Glutamatergic neuron (in vitro differentiated cells): Measurements from ENCODE around the gene CDC25C. TPM values are rescaled to one million over a fixed set of nuclear protein-coding genes. Genes with fewer than 3 reads are reported as not detected.

Experiments used
- DNase-seq: peaks from one replicate; pipeline ENCODE4 v3.0.0; 2022
- H3K27ac Mint-ChIP-seq: one replicate; pipeline ENCODE4 v1.8.0; 2020; ENCODE audit warnings: mild to moderate bottlenecking, mixed read lengths, inconsistent platforms; ENCODE audit not compliant: unreplicated experiment
- H3K27me3 Mint-ChIP-seq: one replicate; pipeline ENCODE4 v1.8.0; 2020; ENCODE audit warnings: mild to moderate bottlenecking, moderate library complexity, mixed read lengths, inconsistent platforms; ENCODE audit not compliant: unreplicated experiment
- H3K36me3 Mint-ChIP-seq: one replicate; pipeline ENCODE4 v1.8.0; 2020; ENCODE audit warnings: mild to moderate bottlenecking, mixed read lengths, inconsistent platforms; ENCODE audit not compliant: unreplicated experiment
- H3K4me1 Mint-ChIP-seq: one replicate; pipeline ENCODE4 v1.8.0; 2020; ENCODE audit warnings: mild to moderate bottlenecking, low read depth, mixed read lengths, inconsistent platforms; ENCODE audit not compliant: unreplicated experiment
- H3K4me3 Mint-ChIP-seq: one replicate; pipeline ENCODE4 v1.8.0; 2020; ENCODE audit warnings: mild to moderate bottlenecking, mixed read lengths, inconsistent platforms; ENCODE audit not compliant: unreplicated experiment
- H3K9me3 Mint-ChIP-seq: one replicate; pipeline ENCODE4 v1.8.0; 2020; ENCODE audit warnings: mild to moderate bottlenecking, moderate library complexity, mixed read lengths, inconsistent platforms; ENCODE audit not compliant: unreplicated experiment
- total RNA-seq: library from RNA; stranded (reverse); fragmentation: NEBNext Ultra II Directional; extraction: Animal tissue kit (Norgen Biotek cat#: 25700); gene quantifications from one replicate; pipeline ENCODE4 v1.2.1, GENCODE V29; 2021; ENCODE audit not compliant: unreplicated experiment
- TF ChIP-seq, protein P1 (sequence below): fragments of 200-600 bp; sonication (generic); IDR thresholded peaks from one replicate; pipeline ENCODE4 v1.5.0; 2021; ENCODE audit not compliant: partially characterized antibody, unreplicated experiment

CDC25C gene
- total RNA-seq, 1 donor from 2014 or later: 3.2 TPM

DNA sequence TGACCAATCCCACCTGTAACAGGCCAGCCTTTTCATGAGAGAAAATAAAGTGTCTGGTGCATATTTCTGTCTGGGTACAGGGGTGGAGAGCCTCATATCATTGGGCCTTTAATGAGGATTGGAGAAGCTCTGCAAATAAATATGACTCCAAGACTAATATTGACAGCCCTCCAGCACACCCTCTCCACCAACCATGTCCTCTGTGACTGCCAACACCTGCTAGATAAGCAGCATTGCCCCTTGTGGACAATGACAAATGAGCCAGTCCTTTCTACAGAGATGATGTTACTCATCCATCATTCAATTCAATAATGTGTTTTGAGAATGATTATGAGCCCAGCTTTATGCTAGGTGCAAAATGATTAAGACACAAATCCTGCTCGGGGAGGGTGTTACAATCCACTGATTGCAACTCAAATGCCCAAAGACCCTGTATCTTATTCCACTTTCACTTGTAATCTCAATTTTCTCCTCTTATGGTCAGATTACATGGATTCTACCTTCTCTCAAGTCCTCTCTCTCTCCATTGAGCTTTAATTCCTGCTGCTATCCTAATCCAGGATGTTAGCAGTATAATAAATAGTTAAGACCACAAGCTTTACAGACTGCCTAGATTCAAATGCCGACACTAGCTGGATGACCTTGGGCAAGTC is 55.1 kb downstream of the CDC25C start:
- Mint-ChIP-seq H3K27me3 (peaks cover 14% of the 10 kb centered on the region), H3K4me3 (no peak overlapping the region)
- DNase-seq: no peak

DNA sequence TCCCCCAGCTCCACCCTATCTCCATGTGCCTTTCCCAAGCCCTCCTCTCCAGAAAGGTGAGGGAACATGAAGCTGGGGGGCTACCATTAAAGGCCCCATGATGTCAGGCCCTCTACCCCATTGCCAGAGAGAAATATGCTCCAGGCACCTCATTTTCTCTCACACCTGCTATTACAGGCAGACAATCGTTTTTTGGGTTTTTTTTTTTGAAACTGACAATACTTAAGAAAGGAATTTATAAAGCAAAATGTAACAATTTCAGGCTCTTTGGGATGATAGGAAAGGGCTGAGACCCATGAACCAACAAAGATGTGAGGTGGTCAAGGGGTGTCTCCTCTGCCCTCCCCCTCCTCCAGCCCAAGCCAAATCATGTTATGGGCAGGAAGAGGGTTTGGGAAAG is 55.7 kb downstream of the CDC25C start:
- no peak for DNase-seq
- H3K4me3 Mint-ChIP-seq: no peak overlapping the region
- TF ChIP-seq, protein P1, sequence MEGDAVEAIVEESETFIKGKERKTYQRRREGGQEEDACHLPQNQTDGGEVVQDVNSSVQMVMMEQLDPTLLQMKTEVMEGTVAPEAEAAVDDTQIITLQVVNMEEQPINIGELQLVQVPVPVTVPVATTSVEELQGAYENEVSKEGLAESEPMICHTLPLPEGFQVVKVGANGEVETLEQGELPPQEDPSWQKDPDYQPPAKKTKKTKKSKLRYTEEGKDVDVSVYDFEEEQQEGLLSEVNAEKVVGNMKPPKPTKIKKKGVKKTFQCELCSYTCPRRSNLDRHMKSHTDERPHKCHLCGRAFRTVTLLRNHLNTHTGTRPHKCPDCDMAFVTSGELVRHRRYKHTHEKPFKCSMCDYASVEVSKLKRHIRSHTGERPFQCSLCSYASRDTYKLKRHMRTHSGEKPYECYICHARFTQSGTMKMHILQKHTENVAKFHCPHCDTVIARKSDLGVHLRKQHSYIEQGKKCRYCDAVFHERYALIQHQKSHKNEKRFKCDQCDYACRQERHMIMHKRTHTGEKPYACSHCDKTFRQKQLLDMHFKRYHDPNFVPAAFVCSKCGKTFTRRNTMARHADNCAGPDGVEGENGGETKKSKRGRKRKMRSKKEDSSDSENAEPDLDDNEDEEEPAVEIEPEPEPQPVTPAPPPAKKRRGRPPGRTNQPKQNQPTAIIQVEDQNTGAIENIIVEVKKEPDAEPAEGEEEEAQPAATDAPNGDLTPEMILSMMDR: no peak
- H3K27me3 Mint-ChIP-seq: peaks cover 14% of the 10 kb centered on the region
- H3K9me3 Mint-ChIP-seq: no peaks in the 10 kb centered on the region
- H3K36me3 Mint-ChIP-seq: no peaks in the 10 kb centered on the region
- no peak overlapping the region for H3K27ac Mint-ChIP-seq
- H3K4me1 Mint-ChIP-seq: peaks cover 7% of the 10 kb centered on the region

More for the DNA sequence above, 55.1 kb downstream of the CDC25C start:
- H3K36me3 Mint-ChIP-seq: no peaks in the 10 kb centered on the region
- TF ChIP-seq, protein P1: no peak
- no peak overlapping the region for H3K27ac Mint-ChIP-seq
- peaks cover 7% of the 10 kb centered on the region for H3K4me1 Mint-ChIP-seq
- no peaks in the 10 kb centered on the region for H3K9me3 Mint-ChIP-seq

DNA sequence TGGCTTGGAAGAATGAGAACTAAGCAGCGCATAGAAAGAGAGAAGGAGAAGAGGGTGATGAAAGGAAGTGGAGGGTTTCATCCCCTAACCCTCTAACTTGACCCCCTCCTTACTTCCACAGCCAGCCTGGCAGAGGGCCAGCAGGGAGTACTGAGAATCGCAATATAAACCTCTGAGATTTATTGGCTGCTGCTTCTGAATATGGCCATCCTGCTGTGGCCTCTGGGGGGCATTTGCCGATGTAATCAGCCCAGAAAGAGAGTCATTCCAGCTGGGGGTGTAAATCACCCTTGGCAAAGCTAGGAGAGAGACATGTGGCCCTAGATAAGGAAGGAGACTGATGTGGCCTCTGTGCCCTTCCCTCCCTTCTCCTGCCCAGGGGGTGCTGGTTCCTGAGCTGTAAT is 56.2 kb downstream of the CDC25C start:
- Mint-ChIP-seq H3K27ac (no peak overlapping the region), H3K4me1 (peaks cover 7% of the 10 kb centered on the region), H3K27me3 (peaks cover 14% of the 10 kb centered on the region), H3K36me3 (no peaks in the 10 kb centered on the region), H3K9me3 (no peaks in the 10 kb centered on the region), H3K4me3 (no peak overlapping the region)
- no peak for DNase-seq
- TF ChIP-seq, protein P1: no peak

DNA sequence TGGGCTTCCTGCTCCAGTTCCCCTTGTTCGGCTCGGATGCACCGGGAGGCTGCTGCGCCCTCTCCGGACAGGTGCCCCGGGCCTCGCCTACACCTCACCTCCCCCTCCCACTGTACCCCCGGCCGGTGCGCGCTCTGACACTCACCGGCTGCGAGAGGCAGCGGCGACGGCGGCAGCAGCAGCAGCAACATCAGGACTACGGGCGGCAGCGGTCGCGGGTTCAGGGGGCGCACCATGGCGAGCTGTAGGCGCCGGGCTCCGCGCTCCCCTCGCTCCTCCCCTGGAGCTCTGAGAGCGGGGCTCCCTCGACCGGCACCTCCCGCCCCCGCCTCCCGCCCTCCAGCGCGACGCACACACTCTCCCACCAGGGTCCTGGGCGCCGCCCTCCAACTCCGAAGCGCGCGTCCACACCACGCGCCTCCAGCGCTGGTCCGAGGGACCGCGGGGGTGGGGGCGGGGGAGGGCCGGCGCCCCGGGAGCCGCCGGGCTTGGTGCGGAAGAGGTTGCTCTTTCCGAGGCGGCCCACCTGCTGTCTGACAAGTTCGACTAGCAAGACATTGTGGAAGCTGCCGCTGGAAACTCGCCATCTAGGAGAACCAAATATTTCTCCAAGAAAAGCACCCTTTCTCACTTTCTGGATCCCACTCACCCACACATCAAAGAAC is 57.3 kb downstream of the CDC25C start, which contains the start of gene GFRA3:
Gene GFRA3 (minus strand): TSS at position 433 of the 665 bp plus-strand sequence. CDS start 197 bp downstream, at position 236.
- Mint-ChIP-seq H3K27ac (no peak within 1 kb of the TSS), H3K4me1 (peaks cover 7% of the 10 kb centered on the region), H3K27me3 (peaks cover 14% of the 10 kb centered on the region), H3K4me3 (peak within 1 kb of the TSS; percentile 83), H3K36me3 (no peaks in the 10 kb centered on the region), H3K9me3 (no peaks in the 10 kb centered on the region)
- TF ChIP-seq, protein P1: no peak
- DNase-seq: peak; percentile 47

DNA sequence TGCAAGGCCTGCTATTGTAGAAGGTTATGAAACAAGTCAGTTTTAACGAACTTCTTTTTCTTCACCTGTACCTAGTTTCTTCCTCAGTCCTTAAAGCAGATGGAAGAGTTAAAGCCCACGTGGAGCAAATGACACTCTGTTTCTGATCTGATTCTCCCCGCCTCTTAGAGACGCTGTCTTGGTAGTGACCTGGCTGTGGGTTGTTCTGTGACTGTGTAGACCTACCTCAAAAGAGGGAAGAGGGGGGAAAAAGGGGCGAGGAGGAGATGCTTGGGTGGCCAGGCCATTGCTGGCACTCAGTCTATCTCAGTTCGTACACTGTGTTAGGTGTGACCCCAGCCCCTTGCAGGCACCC is 57.8 kb downstream of the CDC25C start:
- no peak for DNase-seq
- peaks cover 7% of the 10 kb centered on the region for H3K4me1 Mint-ChIP-seq
- peak overlapping the region; percentile 67 for H3K4me3 Mint-ChIP-seq
- peaks cover 14% of the 10 kb centered on the region for H3K27me3 Mint-ChIP-seq
- TF ChIP-seq, protein P1: no peak
- H3K9me3 Mint-ChIP-seq: no peaks in the 10 kb centered on the region
- H3K27ac Mint-ChIP-seq: no peak overlapping the region
- no peaks in the 10 kb centered on the region for H3K36me3 Mint-ChIP-seq
